Esophagus (tissue), 2 donors: ENCODE data around the gene ASB16. TPM values are rescaled to one million over a fixed set of nuclear protein-coding genes. Genes with fewer than 3 reads are reported as not detected.

ENCODE experiments used
- H3K27ac ChIP-seq, 2 donors: one replicate each; pipeline ENCODE4 v1.5.1; 2013; ENCODE audit warnings: low read depth in 2 of 2, mild to moderate bottlenecking in 2 of 2, inconsistent platforms in 1 of 2, low read length in 1 of 2, moderate library complexity in 1 of 2
- H3K27me3 ChIP-seq, 2 donors: one replicate each; pipeline ENCODE4 v1.6.1; 2013; ENCODE audit warnings: low read length in 2 of 2, control low read depth in 1 of 2, mild to moderate bottlenecking in 1 of 2; ENCODE audit not compliant: insufficient read depth in 2 of 2, control insufficient read depth in 1 of 2
- H3K36me3 ChIP-seq, 2 donors: one replicate each; pipeline ENCODE4 v1.6.1; 2013; ENCODE audit warnings: low read length in 1 of 2; ENCODE audit not compliant: control insufficient read depth in 2 of 2, insufficient read depth in 2 of 2
- H3K4me1 ChIP-seq, 2 donors: one replicate each; pipeline ENCODE4 v1.6.1; 2013; ENCODE audit warnings: low read length in 1 of 2; ENCODE audit not compliant: control insufficient read depth in 2 of 2, insufficient read depth in 2 of 2
- H3K4me3 ChIP-seq, 2 donors: one replicate each; pipeline ENCODE4 v1.5.1; 2013; ENCODE audit warnings: low read length in 2 of 2, mild to moderate bottlenecking in 2 of 2, low read depth in 1 of 2, moderate library complexity in 1 of 2
- H3K9me3 ChIP-seq, 2 donors: one replicate each; pipeline ENCODE4 v1.6.1; 2013; ENCODE audit warnings: mild to moderate bottlenecking in 2 of 2, low read depth in 1 of 2, low read length in 1 of 2, moderate library complexity in 1 of 2; ENCODE audit not compliant: control insufficient read depth in 2 of 2, insufficient read depth in 1 of 2
- WGBS, 2 donors: extraction: QIAGEN DNeasy Blood & Tissue Kit; methylation state at CpG; one replicate each; pipeline ENCODE4 v1.1.7; 2013; 5-methylcytosine and 5-hydroxymethylcytosine counted together
- polyA plus RNA-seq, 2 donors: library from polyadenylated mRNA; stranded (reverse); fragments of 200-250 nt; gene quantifications; one replicate each; pipeline ENCODE4 v1.2.3, GENCODE V29; 2013
- donor health status: healthy with polysubstance abuse.
- donor health status: Bipolar disorder and iron deficiency.

Gene ASB16
- polyA plus RNA-seq, 2 donors, result 0.18 to 0.19 TPM

DNA sequence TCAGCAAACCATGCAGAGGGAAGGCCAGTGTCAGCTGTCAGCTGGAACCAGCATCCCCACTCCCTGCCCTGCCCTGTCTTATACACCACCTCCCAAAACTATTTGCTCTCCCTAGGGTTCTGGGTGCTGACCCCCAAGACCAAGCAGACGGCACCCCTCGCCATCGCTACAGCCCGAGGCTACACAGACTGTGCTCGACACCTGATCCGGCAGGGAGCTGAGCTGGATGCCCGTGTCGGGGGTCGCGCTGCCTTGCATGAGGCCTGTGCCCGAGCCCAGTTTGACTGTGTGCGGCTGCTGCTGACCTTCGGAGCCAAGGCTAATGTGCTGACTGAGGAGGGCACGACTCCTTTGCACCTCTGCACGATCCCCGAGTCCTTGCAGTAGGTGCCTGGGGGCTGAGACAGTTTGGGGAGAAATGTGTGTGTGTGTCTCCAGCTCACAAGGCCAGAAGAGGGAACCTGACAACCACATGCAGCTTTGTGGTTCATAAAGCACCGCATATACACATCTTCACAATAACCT is 1.5 kb downstream of the ASB16 start:
- 78 to 82% methylated on average over 17 of the region's 17 CpGs for WGBS, 2 donors
- no peaks in the 10 kb centered on the region for H3K27me3 ChIP-seq
- H3K4me1 ChIP-seq, result peaks cover 2 to 4% of the 10 kb centered on the region in 2 donors
- peaks cover 0 to 7% of the 10 kb centered on the region in 2 donors for H3K36me3 ChIP-seq
- no peak overlapping the region for H3K4me3 ChIP-seq
- no peak overlapping the region for H3K27ac ChIP-seq
- no peaks in the 10 kb centered on the region for H3K9me3 ChIP-seq

DNA sequence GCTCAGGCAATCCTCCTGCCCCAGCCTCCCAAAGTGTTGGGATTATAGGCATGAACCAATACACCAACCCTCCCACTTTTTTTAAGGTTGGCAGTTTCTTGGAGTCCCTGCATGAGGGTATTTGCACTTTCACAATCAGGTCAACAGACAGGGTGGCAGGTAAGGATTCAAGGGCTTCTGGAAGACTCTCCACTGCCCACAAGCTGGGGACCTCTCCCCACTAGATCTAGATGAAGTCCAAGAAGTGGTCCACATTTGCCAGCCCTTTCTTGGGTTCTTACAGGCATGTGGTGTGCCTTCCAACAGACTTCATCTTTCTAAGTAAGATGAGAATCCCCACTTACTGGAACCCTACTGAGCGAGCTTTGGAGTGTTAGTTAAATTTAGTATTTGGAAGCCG is 3.9 kb downstream of the ASB16 start:
- H3K4me3 ChIP-seq, result no peak overlapping the region
- no peaks in the 10 kb centered on the region for H3K9me3 ChIP-seq
- H3K36me3 ChIP-seq, result peaks cover 3 to 27% of the 10 kb centered on the region in 2 donors
- 96 to 100% methylated on average over 2 of the region's 2 CpGs for WGBS, 2 donors
- H3K27me3 ChIP-seq, result no peaks in the 10 kb centered on the region
- no peak overlapping the region for H3K27ac ChIP-seq
- H3K4me1 ChIP-seq, result peaks cover 0 to 4% of the 10 kb centered on the region in 2 donors

DNA sequence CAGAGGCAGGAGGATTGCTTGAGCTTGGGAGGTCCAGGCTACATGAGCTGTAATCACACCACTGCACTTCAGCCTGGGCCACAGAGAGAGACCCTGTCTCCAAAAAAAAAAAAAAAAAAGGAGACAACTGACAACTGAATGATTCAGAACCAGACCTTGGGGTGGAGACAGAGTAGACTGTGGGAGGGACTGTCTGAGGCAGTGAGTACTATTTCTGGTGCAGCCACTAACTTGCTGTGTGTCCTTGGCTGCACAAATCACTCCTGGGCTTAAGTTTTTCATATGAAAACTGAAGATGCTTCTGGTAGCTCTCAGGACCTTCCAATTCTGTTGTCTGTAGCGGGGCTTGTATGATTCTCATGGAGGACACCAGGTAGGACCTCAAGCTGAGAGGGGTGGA is 5.8 kb downstream of the ASB16 start:
- Histone ChIP-seq H3K9me3 (no peaks in the 10 kb centered on the region), H3K4me3 (no peak overlapping the region), H3K4me1 (no peaks in the 10 kb centered on the region), H3K27ac (no peak overlapping the region), H3K36me3 (peaks cover 3 to 27% of the 10 kb centered on the region in 2 donors), H3K27me3 (no peaks in the 10 kb centered on the region)
- WGBS, 2 donors, result 99 to 100% methylated on average over 1 of the region's 1 CpG

- 95% methylated on average over 48 to 54 of the region's 54 CpGs for WGBS, 2 donors
- Histone ChIP-seq H3K4me3 (no peak overlapping the region), H3K27ac (no peak overlapping the region), H3K36me3 (peaks cover 3 to 27% of the 10 kb centered on the region in 2 donors), H3K9me3 (no peaks in the 10 kb centered on the region), H3K27me3 (no peaks in the 10 kb centered on the region), H3K4me1 (no peaks in the 10 kb centered on the region)
Measured at GRCh38 chr17:44176671-44177501, 6.4 kb downstream of the ASB16 start.

- peaks cover 3 to 30% of the 10 kb centered on the region in 2 donors for H3K36me3 ChIP-seq
- 89 to 96% methylated on average over 4 of the region's 4 CpGs for whole genome bisulfite sequencing, 2 donors
- H3K27ac ChIP-seq, result no peak overlapping the region
- H3K4me3 ChIP-seq, result no peak overlapping the region
- no peaks in the 10 kb centered on the region for H3K9me3 ChIP-seq
- no peaks in the 10 kb centered on the region for H3K4me1 ChIP-seq
- no peaks in the 10 kb centered on the region for H3K27me3 ChIP-seq
Measured at GRCh38 chr17:44177640-44178039, 7.1 kb downstream of the ASB16 start.

DNA sequence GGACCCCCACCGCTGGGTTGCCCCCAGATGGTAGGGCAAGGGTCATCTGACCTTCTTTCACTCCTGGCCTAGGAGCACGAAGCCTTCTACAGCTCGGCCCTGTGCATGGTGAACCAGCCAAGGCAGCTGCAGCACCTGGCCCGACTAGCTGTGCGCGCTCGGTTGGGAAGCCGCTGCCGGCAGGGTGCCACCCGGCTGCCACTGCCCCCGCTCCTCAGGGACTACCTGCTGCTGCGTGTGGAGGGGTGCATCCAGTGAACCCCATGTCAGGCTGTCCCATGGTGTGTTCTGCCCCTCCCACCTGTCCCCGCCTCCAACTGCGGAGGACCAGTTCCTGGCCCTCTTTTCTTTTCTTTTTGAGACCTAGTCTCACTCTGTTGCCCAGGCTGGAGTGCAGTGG is 7.6 kb downstream of the ASB16 start:
- Histone ChIP-seq H3K27me3 (no peaks in the 10 kb centered on the region), H3K9me3 (no peaks in the 10 kb centered on the region), H3K36me3 (peaks cover 3 to 30% of the 10 kb centered on the region in 2 donors), H3K4me1 (no peaks in the 10 kb centered on the region), H3K27ac (no peak overlapping the region), H3K4me3 (no peak overlapping the region)
- 88 to 91% methylated on average over 14 of the region's 14 CpGs for WGBS, 2 donors

- Histone ChIP-seq H3K4me1 (no peaks in the 10 kb centered on the region), H3K27me3 (no peaks in the 10 kb centered on the region), H3K36me3 (peaks cover 3 to 13% of the 10 kb centered on the region in 2 donors), H3K9me3 (no peaks in the 10 kb centered on the region), H3K27ac (no peak overlapping the region), H3K4me3 (no peak overlapping the region)
- WGBS, 2 donors, result 85 to 97% methylated on average over 2 of the region's 2 CpGs
Measured at GRCh38 chr17:44183024-44183423, 12.5 kb downstream of the ASB16 start.

DNA sequence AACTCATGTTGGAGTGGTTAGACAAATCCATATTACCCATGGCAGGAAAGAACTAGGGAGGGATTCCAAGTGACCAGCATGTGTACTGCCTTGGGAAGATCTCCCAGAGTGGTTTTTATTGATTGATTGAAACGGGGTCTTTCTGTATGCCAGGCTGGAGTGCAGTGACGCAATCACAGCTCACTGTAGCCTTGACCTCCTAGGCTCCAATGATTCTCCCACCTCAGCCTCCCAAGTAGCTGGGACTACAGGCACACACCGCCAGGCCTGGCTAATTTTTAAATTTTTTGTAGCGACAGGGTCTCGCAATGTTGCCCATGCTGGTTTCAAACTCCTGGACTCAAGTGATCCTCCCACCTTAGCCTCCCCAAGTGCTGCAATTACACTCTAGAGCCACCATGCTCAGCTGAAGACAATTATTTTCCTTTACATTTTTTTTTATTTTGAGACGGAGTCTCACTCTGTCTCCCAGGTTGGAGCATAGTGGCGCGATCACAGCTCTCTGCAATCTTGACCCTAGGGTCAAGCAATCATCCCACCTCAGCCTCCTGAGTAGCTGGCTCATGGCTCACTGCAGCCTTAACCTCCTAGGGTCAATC is 13.8 kb downstream of the ASB16 start:
- 87% methylated on average over 8 of the region's 8 CpGs for WGBS, 2 donors
- H3K36me3 ChIP-seq, result peaks cover 3 to 9% of the 10 kb centered on the region in 2 donors
- H3K27ac ChIP-seq, result no peak overlapping the region
- H3K4me1 ChIP-seq, result no peaks in the 10 kb centered on the region
- no peaks in the 10 kb centered on the region for H3K27me3 ChIP-seq
- H3K9me3 ChIP-seq, result no peaks in the 10 kb centered on the region
- H3K4me3 ChIP-seq, result no peak overlapping the region

GRCh38 chr17:44186307-44187130 is 16.0 kb downstream of the ASB16 start, which contains the start of gene TMUB2:
Gene TMUB2 (plus strand): TSS chr17:44186972. CDS start chr17:44187709, 737 bp downstream.
- Histone ChIP-seq H3K4me1 (no peaks in the 10 kb centered on the region), H3K4me3 (peak within 1 kb of the TSS; percentile 72 to 98), H3K9me3 (no peaks in the 10 kb centered on the region), H3K27ac (peak within 1 kb of the TSS; percentile 97 to 100), H3K36me3 (peaks cover 10 to 20% of the 10 kb centered on the region in 2 donors), H3K27me3 (no peaks in the 10 kb centered on the region)
- WGBS, 2 donors, result 0% methylated on average over 50 of the region's 50 CpGs
